Mononuclear cell (primary cell): ENCODE results near the gene EPB41L4A. TPM values are rescaled to one million over a fixed set of nuclear protein-coding genes. Genes with fewer than 3 reads are reported as not detected.

Experiments
- H3K27me3 ChIP-seq: 2 replicates; pipeline ENCODE4 v1.6.0; 2011; ENCODE audit warnings: low read length, control low read depth; ENCODE audit not compliant: insufficient read depth
- H3K4me1 ChIP-seq: 2 replicates; pipeline ENCODE4 v1.5.1; 2011; ENCODE audit warnings: mild to moderate bottlenecking, low read length, control low read depth; ENCODE audit not compliant: insufficient read depth
- H3K4me3 ChIP-seq: 2 replicates; pipeline ENCODE4 v1.5.1; 2011; ENCODE audit warnings: mild to moderate bottlenecking, low read length, moderate library complexity
- H3K9me3 ChIP-seq: 2 replicates; pipeline ENCODE4 v1.5.1; 2011; ENCODE audit warnings: low read depth, mild to moderate bottlenecking, control low read depth, low read length
- total RNA-seq: library from RNA; depleted of rRNA; stranded (reverse); fragments of >200 nt; gene quantifications from one replicate; pipeline ENCODE4 v1.2.3, GENCODE V29; 2012

The EPB41L4A gene
- total RNA-seq, 1 donor: 3.4 TPM

DNA sequence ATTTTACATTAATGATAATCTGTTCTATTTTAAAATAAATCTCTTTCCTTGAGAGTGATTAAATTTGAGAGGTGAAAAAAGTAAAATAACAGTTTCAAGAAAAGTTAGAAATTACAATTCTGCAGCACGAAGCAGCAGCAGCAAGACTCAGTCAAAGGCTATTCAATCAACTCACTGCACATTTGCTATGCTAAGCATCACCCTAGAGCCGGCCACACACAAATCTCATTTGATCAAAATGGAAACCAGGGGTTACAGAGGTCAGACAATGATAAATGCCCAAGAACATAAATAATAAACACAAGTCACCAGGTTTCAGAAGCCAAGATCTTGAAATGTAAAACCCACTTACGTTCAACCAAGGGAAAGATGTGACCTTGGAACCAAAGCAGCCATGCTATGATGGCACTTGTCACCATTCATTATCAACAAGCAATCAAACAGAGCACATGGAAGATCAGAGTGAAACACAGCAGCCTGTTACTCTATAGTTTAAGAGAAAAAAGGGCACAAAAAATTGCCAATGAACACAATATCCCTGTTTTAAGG lies 136.0 kb downstream of the EPB41L4A start:
- Histone ChIP-seq H3K4me1 (no peaks in the 10 kb centered on the region), H3K27me3 (no peaks in the 10 kb centered on the region), H3K9me3 (no peaks in the 10 kb centered on the region), H3K4me3 (no peak overlapping the region)

DNA sequence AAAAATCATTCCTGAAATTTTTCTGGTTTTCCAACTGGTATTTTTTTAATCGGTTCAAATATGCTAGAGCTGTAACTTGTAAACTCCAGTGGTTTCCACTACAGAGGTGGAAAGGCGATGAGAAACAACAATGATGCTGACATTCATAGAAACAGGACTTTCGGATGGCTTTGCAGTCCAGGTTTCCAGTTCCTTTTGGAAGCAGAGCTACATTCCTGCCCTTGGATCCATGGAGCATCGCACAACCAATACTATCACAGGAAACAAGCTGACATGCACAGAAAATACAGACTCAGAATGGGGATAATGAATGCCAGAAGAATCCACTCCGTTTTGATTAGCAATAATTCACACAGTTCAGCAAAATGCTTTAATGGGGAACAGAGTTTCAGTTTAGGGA lies 140.0 kb downstream of the EPB41L4A start:
- Histone ChIP-seq H3K4me3 (no peak overlapping the region), H3K4me1 (no peaks in the 10 kb centered on the region), H3K9me3 (no peaks in the 10 kb centered on the region), H3K27me3 (no peaks in the 10 kb centered on the region)

- Histone ChIP-seq H3K4me1 (no peaks in the 10 kb centered on the region), H3K27me3 (no peaks in the 10 kb centered on the region), H3K9me3 (no peaks in the 10 kb centered on the region), H3K4me3 (no peak overlapping the region)
Measured at GRCh38 chr5:112276991-112277390, 142.1 kb downstream of the EPB41L4A start.

DNA sequence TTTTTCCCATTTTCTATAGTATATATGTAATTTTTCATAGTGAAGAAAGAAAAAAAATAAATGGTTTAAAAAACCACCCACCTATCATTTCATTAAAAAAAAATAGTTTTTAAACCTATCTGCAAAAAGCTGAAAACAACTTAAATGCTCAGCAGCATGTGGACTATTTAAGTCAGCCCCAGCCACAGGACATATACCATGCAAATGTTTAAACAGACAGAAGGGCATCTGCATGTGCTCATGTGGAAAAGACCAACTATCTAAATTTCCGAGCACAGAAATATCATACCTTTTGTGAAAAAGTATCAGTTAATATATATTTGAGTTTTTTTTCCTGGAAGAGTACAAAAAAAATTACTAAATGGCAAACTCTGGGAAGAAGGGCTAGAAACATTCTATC lies 143.4 kb downstream of the EPB41L4A start:
- Histone ChIP-seq H3K9me3 (no peaks in the 10 kb centered on the region), H3K27me3 (no peaks in the 10 kb centered on the region), H3K4me1 (no peaks in the 10 kb centered on the region), H3K4me3 (no peak overlapping the region)

GRCh38 chr5:112270299-112271293 lies 148.5 kb downstream of the EPB41L4A start:
- Histone ChIP-seq H3K9me3 (no peaks in the 10 kb centered on the region), H3K4me3 (no peak overlapping the region), H3K4me1 (no peaks in the 10 kb centered on the region), H3K27me3 (no peaks in the 10 kb centered on the region)

- no peaks in the 10 kb centered on the region for H3K4me1 ChIP-seq
- H3K4me3 ChIP-seq: no peak overlapping the region
- no peaks in the 10 kb centered on the region for H3K27me3 ChIP-seq
- no peaks in the 10 kb centered on the region for H3K9me3 ChIP-seq
Measured at GRCh38 chr5:112267231-112267630, 151.8 kb downstream of the EPB41L4A start.

DNA sequence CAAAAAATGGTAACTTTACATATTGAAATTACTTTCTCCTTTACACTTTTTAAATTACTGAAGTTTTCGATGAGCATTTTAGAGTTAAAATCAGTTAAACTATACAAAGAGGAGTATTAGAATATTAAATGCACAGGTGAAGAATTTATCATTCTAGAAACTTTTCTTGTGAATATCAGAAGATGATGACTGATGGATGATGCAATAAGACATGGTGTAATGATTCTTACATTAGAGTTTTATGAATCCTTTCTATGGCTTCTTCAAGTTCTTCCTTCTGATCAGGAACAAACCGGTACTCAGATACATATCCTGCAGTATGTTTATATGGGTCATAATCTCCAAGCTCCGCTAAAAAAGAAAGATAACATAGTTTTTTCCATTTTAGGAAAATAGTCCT lies 154.4 kb downstream of the EPB41L4A start:
- no peak overlapping the region for H3K4me3 ChIP-seq
- no peaks in the 10 kb centered on the region for H3K4me1 ChIP-seq
- H3K27me3 ChIP-seq: no peaks in the 10 kb centered on the region
- H3K9me3 ChIP-seq: no peaks in the 10 kb centered on the region

GRCh38 chr5:112264151-112264550 lies 154.9 kb downstream of the EPB41L4A start:
- Histone ChIP-seq H3K9me3 (no peaks in the 10 kb centered on the region), H3K4me1 (no peaks in the 10 kb centered on the region), H3K27me3 (no peaks in the 10 kb centered on the region), H3K4me3 (no peak overlapping the region)

GRCh38 chr5:112263469-112263868 lies 155.6 kb downstream of the EPB41L4A start:
- Histone ChIP-seq H3K4me1 (no peaks in the 10 kb centered on the region), H3K27me3 (no peaks in the 10 kb centered on the region), H3K9me3 (no peaks in the 10 kb centered on the region), H3K4me3 (no peak overlapping the region)

DNA sequence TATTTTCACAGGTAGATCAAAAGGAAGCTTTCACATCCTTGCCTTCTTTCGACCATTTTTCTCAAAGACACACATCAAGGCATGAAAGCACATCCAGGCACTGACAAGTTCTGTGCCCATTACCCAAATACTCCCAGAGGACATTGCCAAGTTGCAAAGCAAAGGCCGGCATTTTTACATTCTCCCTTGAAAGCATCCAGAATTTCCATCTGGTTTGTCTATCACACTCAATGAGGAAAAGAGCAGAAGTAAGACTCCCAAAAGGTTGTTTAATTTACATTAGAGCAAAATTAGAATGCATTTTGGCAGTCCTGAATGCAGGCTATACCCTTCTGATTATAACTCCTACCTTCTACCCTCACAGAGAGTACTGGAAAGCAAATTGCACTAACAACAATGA lies 160.5 kb downstream of the EPB41L4A start:
- Histone ChIP-seq H3K9me3 (no peaks in the 10 kb centered on the region), H3K27me3 (no peaks in the 10 kb centered on the region), H3K4me3 (no peak overlapping the region), H3K4me1 (no peaks in the 10 kb centered on the region)

DNA sequence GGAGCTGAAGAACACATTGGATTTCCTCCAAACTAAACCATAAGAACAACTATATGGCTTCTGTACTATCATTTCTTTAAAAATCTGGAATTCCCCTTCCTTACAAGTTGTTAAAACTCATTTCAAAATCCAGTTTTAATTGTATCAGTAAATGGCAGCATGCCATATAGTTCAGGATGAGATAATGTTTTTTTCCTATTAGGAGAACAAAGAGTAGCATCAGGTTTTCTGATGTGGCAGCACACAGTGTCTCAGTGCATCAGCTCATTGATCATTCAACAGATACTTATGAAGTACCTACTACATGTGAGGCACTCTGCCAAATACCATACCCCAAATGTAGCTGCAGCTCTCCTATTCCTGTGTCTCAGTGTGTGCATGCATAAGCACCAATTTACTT lies 161.1 kb downstream of the EPB41L4A start:
- Histone ChIP-seq H3K27me3 (no peaks in the 10 kb centered on the region), H3K4me3 (no peak overlapping the region), H3K4me1 (no peaks in the 10 kb centered on the region), H3K9me3 (no peaks in the 10 kb centered on the region)

DNA sequence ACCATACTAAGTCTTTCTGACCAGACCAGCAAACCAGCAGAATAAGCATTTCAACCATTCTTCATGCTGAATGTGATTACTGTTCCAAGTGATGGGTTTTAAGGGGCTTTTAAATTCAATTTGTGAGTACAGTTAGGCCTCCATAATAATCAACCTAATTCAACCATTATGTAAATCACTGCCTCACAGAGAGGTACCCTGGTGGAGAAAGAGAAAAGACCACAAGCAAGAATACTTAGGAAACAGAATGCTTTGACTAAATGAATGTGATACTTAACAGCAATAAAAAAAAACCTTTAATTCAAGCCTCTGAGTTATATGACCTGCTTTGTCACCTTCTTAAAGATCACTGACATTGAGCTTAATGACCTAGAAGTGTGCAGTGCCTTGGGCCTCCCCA lies 162.1 kb downstream of the EPB41L4A start:
- Histone ChIP-seq H3K27me3 (no peaks in the 10 kb centered on the region), H3K9me3 (no peaks in the 10 kb centered on the region)

DNA sequence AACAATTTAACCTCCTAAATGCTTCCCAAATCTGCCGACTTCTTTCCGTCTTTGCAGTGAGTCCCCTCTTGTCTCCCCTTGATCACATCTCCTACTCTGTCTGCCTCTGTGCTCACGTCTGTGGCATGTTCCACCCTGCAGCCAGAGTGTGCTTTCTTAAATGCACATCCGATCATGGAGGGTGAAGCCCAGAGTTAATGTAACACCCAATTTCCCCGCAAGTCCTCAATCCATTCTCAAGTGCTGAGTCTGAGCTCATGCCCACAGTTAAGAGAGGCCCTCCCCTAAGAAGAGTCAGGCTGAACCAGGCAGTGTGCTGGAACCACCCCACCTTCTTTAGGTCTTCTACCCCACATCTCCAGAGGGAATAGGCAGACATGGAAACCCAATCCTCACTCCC lies 164.8 kb downstream of the EPB41L4A start:
- Histone ChIP-seq H3K4me3 (no peak overlapping the region), H3K4me1 (no peaks in the 10 kb centered on the region), H3K27me3 (no peaks in the 10 kb centered on the region), H3K9me3 (no peaks in the 10 kb centered on the region)

More for the DNA sequence above, 162.1 kb downstream of the EPB41L4A start:
- Histone ChIP-seq H3K4me3 (no peak overlapping the region), H3K4me1 (no peaks in the 10 kb centered on the region)

GRCh38 chr5:112253478-112254250 lies 165.4 kb downstream of the EPB41L4A start:
- Histone ChIP-seq H3K4me1 (no peaks in the 10 kb centered on the region), H3K27me3 (no peaks in the 10 kb centered on the region), H3K9me3 (no peaks in the 10 kb centered on the region), H3K4me3 (no peak overlapping the region)

GRCh38 chr5:112250551-112250950 lies 168.5 kb downstream of the EPB41L4A start:
- no peak overlapping the region for H3K4me3 ChIP-seq
- H3K9me3 ChIP-seq: no peaks in the 10 kb centered on the region
- H3K27me3 ChIP-seq: no peaks in the 10 kb centered on the region
- no peaks in the 10 kb centered on the region for H3K4me1 ChIP-seq
